Astrocyte (in vitro differentiated cells and primary cell): ENCODE measurements around the gene ZGPAT. TPM values are rescaled to one million over a fixed set of nuclear protein-coding genes. Genes with fewer than 3 reads are reported as not detected.

Experiments used
- DNase-seq: peaks from one replicate; pipeline ENCODE4 v3.0.0-alpha.2; 2010; ENCODE audit warnings: low read depth
- FAIRE-seq: peaks from 2 replicates; lab custom pipeline; 2011; peaks lifted over from hg19 to GRCh38; lab: Jason Lieb, UNC
- H2AFZ ChIP-seq: 2 replicates; pipeline ENCODE4 v1.6.0; 2012; ENCODE audit warnings: low read depth, low read length, inconsistent platforms
- H3K27ac ChIP-seq: 2 replicates; pipeline ENCODE4 v1.5.1; 2011; ENCODE audit warnings: low read depth, low read length, inconsistent platforms
- H3K27me3 ChIP-seq: 2 replicates; pipeline ENCODE4 v1.6.0; 2011; ENCODE audit warnings: low read length, inconsistent platforms; ENCODE audit not compliant: insufficient read depth
- H3K36me3 ChIP-seq: 2 replicates; pipeline ENCODE4 v1.5.1; 2011; ENCODE audit warnings: low read length, inconsistent platforms; ENCODE audit not compliant: insufficient read depth
- H3K4me1 ChIP-seq: 2 replicates; pipeline ENCODE4 v1.5.1; 2011; ENCODE audit warnings: low read length, inconsistent platforms; ENCODE audit not compliant: insufficient read depth
- H3K4me2 ChIP-seq: 2 replicates; pipeline ENCODE4 v1.6.0; 2012; ENCODE audit warnings: low read length, inconsistent platforms
- H3K4me3 ChIP-seq: 2 replicates; pipeline ENCODE4 v1.5.1; 2011; ENCODE audit warnings: low read depth, mild to moderate bottlenecking, low read length, inconsistent platforms; ENCODE audit not compliant: insufficient read depth
- H3K79me2 ChIP-seq: 2 replicates; pipeline ENCODE4 v1.6.0; 2012; ENCODE audit warnings: mild to moderate bottlenecking, low read length, inconsistent platforms; ENCODE audit not compliant: insufficient read depth
- H3K9ac ChIP-seq: 2 replicates; pipeline ENCODE4 v1.6.0; 2012; ENCODE audit warnings: mild to moderate bottlenecking, low read length, inconsistent platforms
- H3K9me3 ChIP-seq: 2 replicates; pipeline ENCODE4 v1.5.1; 2012; ENCODE audit warnings: low read depth, mild to moderate bottlenecking, low read length, inconsistent platforms; ENCODE audit not compliant: insufficient read depth
- H4K20me1 ChIP-seq: 2 replicates; pipeline ENCODE4 v1.6.0; 2012; ENCODE audit warnings: low read length, inconsistent platforms; ENCODE audit not compliant: insufficient read depth
- H3K27ac Mint-ChIP-seq: one replicate; pipeline ENCODE4 v1.8.0; 2021; ENCODE audit warnings: mild to moderate bottlenecking, mixed read lengths; ENCODE audit not compliant: unreplicated experiment
- H3K27me3 Mint-ChIP-seq: one replicate; pipeline ENCODE4 v1.8.0; 2021; ENCODE audit warnings: low read depth, mixed read lengths; ENCODE audit not compliant: unreplicated experiment
- H3K36me3 Mint-ChIP-seq: one replicate; pipeline ENCODE4 v1.8.0; 2021; ENCODE audit warnings: low read depth, mixed read lengths; ENCODE audit not compliant: unreplicated experiment
- H3K4me1 Mint-ChIP-seq: one replicate; pipeline ENCODE4 v1.8.0; 2021; ENCODE audit warnings: low read depth, mixed read lengths; ENCODE audit not compliant: unreplicated experiment
- H3K4me3 Mint-ChIP-seq: one replicate; pipeline ENCODE4 v1.8.0; 2021; ENCODE audit warnings: mild to moderate bottlenecking, moderate library complexity, mixed read lengths; ENCODE audit not compliant: unreplicated experiment
- H3K9me3 Mint-ChIP-seq: one replicate; pipeline ENCODE4 v1.8.0; 2021; ENCODE audit warnings: mild to moderate bottlenecking, mixed read lengths; ENCODE audit not compliant: unreplicated experiment
- CTCF ChIP-seq: IDR thresholded peaks from 2 replicates; pipeline ENCODE4 v1.5.1; 2011; ENCODE audit warnings: low read depth, mild to moderate bottlenecking, inconsistent platforms, low read length, moderate library complexity; ENCODE audit not compliant: insufficient read depth
- EZH2 ChIP-seq: IDR thresholded peaks from 2 replicates; pipeline ENCODE4 v1.6.1; 2012; ENCODE audit warnings: mild to moderate bottlenecking, low read length, inconsistent platforms; ENCODE audit not compliant: insufficient read depth
- total RNA-seq: library from RNA; stranded (reverse); gene quantifications from 2 replicates; pipeline ENCODE4 v1.2.1, GENCODE V29; 2021

Gene ZGPAT
- total RNA-seq, 1 donor from 2014 or later: 24.8 TPM

DNA sequence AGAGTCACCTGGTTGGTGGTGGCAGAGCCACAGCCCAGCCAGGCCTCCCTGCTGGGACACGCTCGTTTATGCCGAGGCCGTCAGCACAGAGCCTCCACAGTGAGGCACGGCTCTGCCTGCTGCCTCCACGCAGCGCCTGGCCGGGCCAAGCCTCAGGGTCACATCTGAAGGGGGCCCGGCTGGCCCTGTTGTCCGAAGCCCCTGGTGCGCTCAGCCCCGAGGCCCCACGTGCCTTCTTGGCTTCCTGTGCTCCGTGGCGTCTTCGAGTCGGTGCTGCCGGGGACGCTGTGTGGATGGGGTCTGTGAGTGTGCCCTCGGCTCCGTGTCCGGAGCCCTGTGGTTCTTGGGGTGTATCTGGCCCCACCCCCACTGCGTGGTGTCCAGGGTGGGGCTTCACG, 21.7 kb upstream of the ZGPAT start:
- Mint-ChIP-seq H3K27me3 (no peaks in the 10 kb centered on the region), H3K4me3 (no peak overlapping the region), H3K36me3 (no peaks in the 10 kb centered on the region), H3K27ac (no peak overlapping the region), H3K9me3 (peaks cover 2% of the 10 kb centered on the region), H3K4me1 (peaks cover 8% of the 10 kb centered on the region)
- H3K4me2 ChIP-seq: peak overlapping the region; percentile 20
- H3K4me1 ChIP-seq: peaks cover 41% of the 10 kb centered on the region
- no peaks in the 10 kb centered on the region for H3K9me3 ChIP-seq
- no peak for TF ChIP-seq CTCF
- TF ChIP-seq EZH2: no peak
- H3K4me3 ChIP-seq: no peak overlapping the region
- no peaks in the 10 kb centered on the region for H4K20me1 ChIP-seq
- no peaks in the 10 kb centered on the region for H3K36me3 ChIP-seq
- H3K79me2 ChIP-seq: no peaks in the 10 kb centered on the region
- no peaks in the 10 kb centered on the region for H3K27me3 ChIP-seq
- FAIRE-seq (no peak), DNase-seq (no peak)
- H3K27ac ChIP-seq: peak overlapping the region; percentile 74
- H3K9ac ChIP-seq: peak overlapping the region; percentile 49
- no peak overlapping the region for H2AFZ ChIP-seq

DNA sequence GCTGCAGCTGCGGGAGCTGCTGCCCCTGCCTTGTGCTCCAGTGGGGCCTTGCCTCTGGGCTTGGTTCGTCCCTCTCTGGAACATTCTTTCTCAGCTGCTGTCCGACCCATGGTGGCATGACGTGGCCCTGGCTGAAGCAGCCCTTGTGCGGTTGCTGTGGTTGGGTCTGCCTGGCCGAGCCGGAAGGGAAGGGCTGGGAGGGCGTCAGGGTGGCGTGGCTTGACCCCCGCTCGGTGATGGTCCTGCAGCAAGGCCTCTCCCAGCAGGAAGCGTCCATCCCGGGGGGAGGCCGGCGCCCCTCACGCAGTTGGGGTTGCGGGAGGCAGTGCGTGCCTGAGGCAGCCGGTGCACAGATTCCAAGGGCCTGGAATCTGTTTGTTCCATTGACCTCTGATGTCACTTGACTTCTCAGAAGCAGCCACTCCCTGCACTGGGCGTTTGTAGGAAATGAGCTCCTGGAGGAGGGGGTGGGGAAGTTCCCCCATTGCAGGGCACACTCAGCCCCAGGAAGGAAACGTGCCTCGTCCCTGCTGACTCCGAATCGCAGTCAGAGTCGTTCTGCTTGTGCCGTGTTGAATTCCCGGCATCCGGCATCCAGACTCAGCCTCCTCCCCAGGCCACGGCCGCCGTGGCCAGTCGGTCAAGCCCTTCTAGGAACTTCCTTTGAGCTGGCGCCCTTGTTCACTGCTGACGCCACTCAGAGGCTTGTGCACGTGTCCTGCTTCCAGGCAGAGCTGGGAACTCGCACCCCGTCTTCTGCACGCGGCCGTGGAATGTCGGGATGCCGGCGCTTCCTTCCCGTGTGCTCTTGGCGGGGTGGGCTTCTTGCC, 21.1 kb upstream of the ZGPAT start:
- Histone ChIP-seq H3K9me3 (no peaks in the 10 kb centered on the region), H3K79me2 (no peaks in the 10 kb centered on the region), H3K4me3 (no peak overlapping the region), H3K36me3 (no peaks in the 10 kb centered on the region), H3K4me1 (peaks cover 36% of the 10 kb centered on the region), H3K4me2 (peak overlapping the region; percentile 20), H3K27ac (peak overlapping the region; percentile 74), H3K27me3 (no peaks in the 10 kb centered on the region), H4K20me1 (no peaks in the 10 kb centered on the region), H3K9ac (peak overlapping the region; percentile 50), H2AFZ (no peak overlapping the region)
- Mint-ChIP-seq H3K4me3 (no peak overlapping the region), H3K27ac (no peak overlapping the region), H3K36me3 (no peaks in the 10 kb centered on the region), H3K27me3 (no peaks in the 10 kb centered on the region), H3K4me1 (peaks cover 8% of the 10 kb centered on the region), H3K9me3 (peaks cover 2% of the 10 kb centered on the region)
- FAIRE-seq (no peak), DNase-seq (peak; percentile 80)
- TF ChIP-seq CTCF (no peak), EZH2 (no peak)
